ENCODE measurements around the gene XXYLT1. TPM values are rescaled to one million over a fixed set of nuclear protein-coding genes. Genes with fewer than 3 reads are reported as not detected.

Gene XXYLT1
- total RNA-seq, 3 donors from 2014 or later, result 7.2 to 13.0 (median 10.8) TPM

DNA sequence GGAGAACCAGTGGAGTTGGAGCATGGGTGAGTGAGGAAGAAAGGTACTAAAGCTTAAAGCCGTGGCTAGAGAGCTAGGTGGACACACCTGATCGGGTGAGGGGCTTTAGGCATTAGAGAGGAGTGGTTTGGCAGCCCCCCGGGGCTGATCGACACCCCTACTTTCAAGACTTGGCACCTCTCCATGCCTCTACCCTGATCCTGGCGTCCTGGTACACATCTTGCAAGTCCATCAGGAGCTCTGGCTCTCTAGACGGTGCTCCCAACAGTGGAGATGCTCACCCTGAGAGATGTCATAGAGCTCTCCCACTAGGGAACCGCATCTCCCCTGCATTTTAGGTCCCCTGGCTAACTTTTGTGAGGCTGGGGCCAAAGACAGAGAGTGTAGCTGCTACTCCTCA is 98.1 kb downstream of the XXYLT1 start:
- Histone ChIP-seq H3K9me3 (no peaks in the 10 kb centered on the region), H3K4me1 (no peaks in the 10 kb centered on the region), H3K4me3 (no peak overlapping the region), H3K27ac (no peak overlapping the region), H3K27me3 (no peaks in the 10 kb centered on the region), H3K36me3 (no peaks in the 10 kb centered on the region)
- DNase-seq (ENCODE audit: low spot score in 2 of 2), result no peak
- TF ChIP-seq CTCF (IDR thresholded peaks at IDR 0.05), result no peak
- TF ChIP-seq POLR2AphosphoS5 (IDR thresholded peaks at IDR 0.05), result no peak
- TF ChIP-seq POLR2A (IDR thresholded peaks at IDR 0.05), result no peak
- intact Hi-C loops (cut with DNase I; ENCODE audit: low total_unique reads), result no loop called here

GRCh38 chr3:195172039-195172684 is 98.8 kb downstream of the XXYLT1 start:
- H3K27ac ChIP-seq, result no peak overlapping the region
- no peak overlapping the region for H3K4me3 ChIP-seq

DNA sequence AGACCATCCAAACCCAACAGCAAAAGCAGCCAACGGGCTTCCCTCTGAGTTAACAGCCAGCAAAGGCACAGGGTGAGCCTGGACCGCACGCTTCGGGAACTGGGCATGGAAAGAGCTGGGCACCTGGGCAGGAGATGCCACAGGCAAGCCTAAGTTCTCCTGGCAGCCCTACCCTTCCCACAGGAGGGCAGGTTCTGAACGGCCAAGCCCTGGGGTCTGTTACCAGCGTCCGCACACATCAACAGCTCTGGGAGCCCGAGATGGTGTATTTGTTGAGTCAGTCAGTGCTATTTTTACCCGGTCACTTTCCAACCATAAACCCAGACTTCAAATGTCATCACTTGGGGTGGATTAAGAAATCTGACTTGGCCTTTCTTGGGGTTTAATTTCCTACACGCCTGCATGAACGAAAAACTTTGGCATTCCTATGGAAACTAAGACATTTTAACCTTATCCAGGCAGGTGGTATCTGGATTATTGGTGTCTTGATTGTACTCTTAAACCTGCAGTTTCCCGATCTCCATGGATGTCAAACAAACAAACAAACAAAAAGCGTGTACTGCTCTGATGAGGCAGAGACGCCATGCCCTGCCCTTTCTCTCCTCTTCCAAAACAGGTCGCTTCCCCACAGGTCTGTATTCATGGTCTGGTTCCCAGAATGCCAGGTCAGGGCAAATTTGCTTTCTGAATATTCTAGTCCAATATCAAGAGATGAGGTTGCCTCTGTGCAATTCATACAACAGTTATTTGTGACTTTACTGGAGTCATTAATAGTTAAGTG is 99.7 kb downstream of the XXYLT1 start:
- H3K27ac ChIP-seq, result no peak overlapping the region
- no peak for DNase-seq (ENCODE audit: low spot score in 2 of 2)
- H3K36me3 ChIP-seq, result no peaks in the 10 kb centered on the region

More at GRCh38 chr3:195172039-195172684, 98.8 kb downstream of the XXYLT1 start:
- no peak for DNase-seq (ENCODE audit: low spot score in 2 of 2)
- intact Hi-C loops (cut with DNase I; ENCODE audit: low total_unique reads), result no loop called here
- Histone ChIP-seq H3K36me3 (no peaks in the 10 kb centered on the region), H3K9me3 (no peaks in the 10 kb centered on the region), H3K27me3 (no peaks in the 10 kb centered on the region), H3K4me1 (no peaks in the 10 kb centered on the region)
- TF ChIP-seq POLR2A (IDR thresholded peaks at IDR 0.05), result no peak
- TF ChIP-seq POLR2AphosphoS5 (IDR thresholded peaks at IDR 0.05), result no peak
- no peak for TF ChIP-seq CTCF (IDR thresholded peaks at IDR 0.05)

GRCh38 chr3:195170496-195170895 is 100.5 kb downstream of the XXYLT1 start:
- no peaks in the 10 kb centered on the region for H3K27me3 ChIP-seq
- no peak for TF ChIP-seq CTCF (IDR thresholded peaks at IDR 0.05)
- TF ChIP-seq POLR2AphosphoS5 (IDR thresholded peaks at IDR 0.05), result no peak
- no peak for TF ChIP-seq POLR2A (IDR thresholded peaks at IDR 0.05)
- H3K27ac ChIP-seq, result no peak overlapping the region
- no peaks in the 10 kb centered on the region for H3K36me3 ChIP-seq
- DNase-seq (ENCODE audit: low spot score in 2 of 2), result no peak
- intact Hi-C loops (cut with DNase I; ENCODE audit: low total_unique reads), result no loop called here
- H3K4me1 ChIP-seq, result no peaks in the 10 kb centered on the region
- H3K4me3 ChIP-seq, result no peak overlapping the region
- no peaks in the 10 kb centered on the region for H3K9me3 ChIP-seq

More for the DNA sequence above, 99.7 kb downstream of the XXYLT1 start:
- H3K4me3 ChIP-seq, result no peak overlapping the region
- no peaks in the 10 kb centered on the region for H3K27me3 ChIP-seq
- H3K9me3 ChIP-seq, result no peaks in the 10 kb centered on the region
- TF ChIP-seq CTCF (IDR thresholded peaks at IDR 0.05) (no peak), POLR2A (IDR thresholded peaks at IDR 0.05) (no peak), POLR2AphosphoS5 (IDR thresholded peaks at IDR 0.05) (no peak)
- intact Hi-C loops (cut with DNase I; ENCODE audit: low total_unique reads), result no loop called here
- no peaks in the 10 kb centered on the region for H3K4me1 ChIP-seq

- no peak for DNase-seq (ENCODE audit: low spot score in 2 of 2)
- Histone ChIP-seq H3K27ac (no peak overlapping the region), H3K4me3 (no peak overlapping the region), H3K9me3 (no peaks in the 10 kb centered on the region), H3K27me3 (no peaks in the 10 kb centered on the region), H3K36me3 (no peaks in the 10 kb centered on the region), H3K4me1 (no peaks in the 10 kb centered on the region)
- intact Hi-C loops (cut with DNase I; ENCODE audit: low total_unique reads), result no loop called here
- TF ChIP-seq POLR2AphosphoS5 (IDR thresholded peaks at IDR 0.05) (no peak), CTCF (IDR thresholded peaks at IDR 0.05) (no peak), POLR2A (IDR thresholded peaks at IDR 0.05) (no peak)
Observed at GRCh38 chr3:195169011-195169649, 101.8 kb downstream of the XXYLT1 start.
